Gastroesophageal sphincter (tissue), 4 donors: ENCODE measurements around the gene SUCNR1. TPM values are rescaled to one million over a fixed set of nuclear protein-coding genes. Genes with fewer than 3 reads are reported as not detected.

ENCODE experiments used
- ATAC-seq: fragments of 150-250 bp; one replicate; pipeline ENCODE4 v1.9.1; 2016; ENCODE audit warnings: mild to moderate bottlenecking, moderate library complexity
- H3K27ac ChIP-seq, 4 donors: fragments of 200-600 bp; sonication (generic) in 3 of 4; 1 replicate in 3 of 4; 2 replicates in 1 of 4; pipeline ENCODE4 v1.5.1; 2016 to 2019
- H3K27me3 ChIP-seq: fragments of 200-600 bp; sonication (generic); one replicate; pipeline ENCODE4 v1.5.1; 2019
- H3K36me3 ChIP-seq, 2 donors: fragments of 200-600 bp; sonication (generic); one replicate each; pipeline ENCODE4 v1.5.1; 2019; ENCODE audit warnings: control low read depth in 1 of 2
- H3K4me1 ChIP-seq, 3 donors: fragments of 200-600 bp; sonication (generic); 1 replicate in 2 of 3; 2 replicates in 1 of 3; pipeline ENCODE4 v1.5.1; 2016 to 2019; ENCODE audit warnings: control low read depth in 2 of 3
- H3K4me3 ChIP-seq, 2 donors: fragments of 200-600 bp; sonication (generic); one replicate each; pipeline ENCODE4 v1.5.1; 2019; ENCODE audit warnings: mild to moderate bottlenecking in 1 of 2, moderate library complexity in 1 of 2
- H3K9me3 ChIP-seq, 3 donors: fragments of 200-600 bp; sonication (generic); one replicate each; pipeline ENCODE4 v1.5.1; 2017 to 2019; ENCODE audit warnings: control low read depth in 2 of 3
- CTCF ChIP-seq, 4 experiments: fragments of 200-600 bp in 2 of 4; fragments of 450-650 bp in 2 of 4; sonication (generic) in 1 of 4; IDR thresholded peaks; one replicate each; pipeline ENCODE4 v1.5.1; 2017 to 2019; ENCODE audit warnings: antibody characterized with exemption in 4 of 4, mild to moderate bottlenecking in 2 of 4, moderate library complexity in 2 of 4
- EP300 ChIP-seq: sonication (generic); formaldehyde crosslinking; IDR thresholded peaks from one replicate; pipeline ENCODE4 v1.6.1; 2017; ENCODE audit warnings: antibody characterized with exemption, mild to moderate bottlenecking
- POLR2A ChIP-seq, 2 donors: fragments of 450-650 bp; IDR thresholded peaks; one replicate each; pipeline ENCODE4 v1.6.1; 2017; ENCODE audit warnings: antibody characterized with exemption in 2 of 2, mild to moderate bottlenecking in 2 of 2, moderate library complexity in 1 of 2
- POLR2AphosphoS5 ChIP-seq: sonication (generic); formaldehyde crosslinking; IDR thresholded peaks from one replicate; pipeline ENCODE4 v1.6.1; 2017; ENCODE audit warnings: antibody characterized with exemption
- WGBS, 2 donors: methylation state at CpG; one replicate each; pipeline ENCODE4 v1.1.5; 2018; ENCODE audit warnings: low coverage in 1 of 2; 5-methylcytosine and 5-hydroxymethylcytosine counted together
- total RNA-seq, 4 donors: library from RNA; depleted of rRNA; stranded (reverse); fragments of >200 nt; gene quantifications; one replicate each; pipeline ENCODE4 v1.1.0, GENCODE V29; 2016

The SUCNR1 gene
- total RNA-seq, 4 donors from 2014 or later = 0.12 to 0.74 (median 0.13) TPM; not detected in 1

GRCh38 chr3:151931171-151931570 lies 57.7 kb downstream of the SUCNR1 start:
- Histone ChIP-seq H3K27me3 (no peaks in the 10 kb centered on the region), H3K27ac (no peak overlapping the region), H3K4me1 (peaks cover 0 to 15% (median 0%) of the 10 kb centered on the region in 3 donors), H3K4me3 (no peak overlapping the region), H3K36me3 (no peaks in the 10 kb centered on the region), H3K9me3 (no peaks in the 10 kb centered on the region)
- ATAC-seq = no peak
- 28 to 88% methylated on average over 1 of the region's 1 CpG for WGBS, 2 donors
- TF ChIP-seq CTCF (IDR thresholded peaks at IDR 0.05) = no peak
- no peak for TF ChIP-seq EP300
- TF ChIP-seq POLR2A (IDR thresholded peaks at IDR 0.05) = no peak
- no peak for TF ChIP-seq POLR2AphosphoS5

- no peaks in the 10 kb centered on the region for H3K9me3 ChIP-seq
- no peaks in the 10 kb centered on the region for H3K4me1 ChIP-seq
- H3K27me3 ChIP-seq = no peaks in the 10 kb centered on the region
- TF ChIP-seq EP300 = no peak
- TF ChIP-seq POLR2AphosphoS5 = no peak
- TF ChIP-seq CTCF (IDR thresholded peaks at IDR 0.05) = no peak
- no peak for TF ChIP-seq POLR2A (IDR thresholded peaks at IDR 0.05)
- no peaks in the 10 kb centered on the region for H3K36me3 ChIP-seq
- 77 to 81% methylated on average over 2 of the region's 2 CpGs for WGBS, 2 donors
- ATAC-seq = no peak
- H3K4me3 ChIP-seq = no peak overlapping the region
- no peak overlapping the region for H3K27ac ChIP-seq
Measured at GRCh38 chr3:151933234-151933853, 59.9 kb downstream of the SUCNR1 start.

Other genes starting within 250 kb of the SUCNR1 start
- 1 to 10 TPM in 1 of 4 donors, under 1 TPM in 1, not detected in 2; 0.54 to 4.4 TPM for gene AADACL2, start 139.7 kb upstream of the SUCNR1 start, total RNA-seq
- under 1 TPM in 1 of 4 donors, not detected in 3; 0.40 TPM for gene AADAC, start 59.5 kb upstream of the SUCNR1 start, total RNA-seq